ENCODE results near the gene PDGFB. TPM values are rescaled to one million over a fixed set of nuclear protein-coding genes. Genes with fewer than 3 reads are reported as not detected.

The PDGFB gene
- total RNA-seq, 2 experiments from 2014 or later = 3.8 to 3.9 TPM

GRCh38 chr22:39188809-39189208, 56.0 kb downstream of the PDGFB start:
- intact Hi-C loops (cut with micrococcal nuclease) = no loop called here
- H3K9me3 Mint-ChIP-seq = no peaks in the 10 kb centered on the region
- no peaks in the 10 kb centered on the region for H3K4me1 Mint-ChIP-seq (ENCODE audit: low read depth)
- H3K4me3 Mint-ChIP-seq = no peak overlapping the region
- no peak for DNase-seq
- CTCF ChIA-PET = interaction anchor here (1.0 kb wide), 1 partner anchor 126 kb away, joined by 3 read pairs; no protein-coding TSS in a partner anchor
- H3K27me3 Mint-ChIP-seq (ENCODE audit: low read depth) = no peaks in the 10 kb centered on the region
- H3K36me3 Mint-ChIP-seq (ENCODE audit: low read depth) = no peaks in the 10 kb centered on the region
- H3K27ac Mint-ChIP-seq = no peak overlapping the region

DNA sequence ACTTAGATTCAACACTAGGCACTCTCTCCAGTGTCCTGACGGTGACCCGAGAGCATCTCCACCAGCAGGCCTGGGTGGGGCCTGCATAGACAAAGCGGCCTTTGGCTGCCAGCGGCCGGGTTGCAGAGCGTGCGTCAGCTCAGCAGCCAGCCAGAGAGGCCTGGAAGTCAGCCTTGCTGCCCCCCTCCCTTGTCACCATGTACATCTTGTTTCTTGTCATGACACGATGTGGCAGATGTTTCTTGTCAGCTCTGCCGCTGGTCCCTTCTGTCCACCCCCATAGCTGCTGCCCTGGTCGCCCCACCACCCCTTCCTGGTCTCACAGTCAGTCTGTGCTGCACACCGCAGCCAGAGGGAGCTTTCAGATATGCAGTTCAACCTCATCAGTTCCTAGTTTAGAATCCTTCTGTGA, 59.2 kb downstream of the PDGFB start:
- no peaks in the 10 kb centered on the region for H3K4me1 Mint-ChIP-seq (ENCODE audit: low read depth)
- no peak overlapping the region for H3K27ac Mint-ChIP-seq
- DNase-seq = no peak
- no peak overlapping the region for H3K4me3 Mint-ChIP-seq
- CTCF ChIA-PET = interaction anchor here (1.4 kb wide), 1 partner anchor 15 kb away, joined by 3 read pairs; no protein-coding TSS in a partner anchor
- no peaks in the 10 kb centered on the region for H3K9me3 Mint-ChIP-seq
- no peaks in the 10 kb centered on the region for H3K27me3 Mint-ChIP-seq (ENCODE audit: low read depth)
- no peaks in the 10 kb centered on the region for H3K36me3 Mint-ChIP-seq (ENCODE audit: low read depth)
- intact Hi-C loops (cut with micrococcal nuclease) = no loop called here

DNA sequence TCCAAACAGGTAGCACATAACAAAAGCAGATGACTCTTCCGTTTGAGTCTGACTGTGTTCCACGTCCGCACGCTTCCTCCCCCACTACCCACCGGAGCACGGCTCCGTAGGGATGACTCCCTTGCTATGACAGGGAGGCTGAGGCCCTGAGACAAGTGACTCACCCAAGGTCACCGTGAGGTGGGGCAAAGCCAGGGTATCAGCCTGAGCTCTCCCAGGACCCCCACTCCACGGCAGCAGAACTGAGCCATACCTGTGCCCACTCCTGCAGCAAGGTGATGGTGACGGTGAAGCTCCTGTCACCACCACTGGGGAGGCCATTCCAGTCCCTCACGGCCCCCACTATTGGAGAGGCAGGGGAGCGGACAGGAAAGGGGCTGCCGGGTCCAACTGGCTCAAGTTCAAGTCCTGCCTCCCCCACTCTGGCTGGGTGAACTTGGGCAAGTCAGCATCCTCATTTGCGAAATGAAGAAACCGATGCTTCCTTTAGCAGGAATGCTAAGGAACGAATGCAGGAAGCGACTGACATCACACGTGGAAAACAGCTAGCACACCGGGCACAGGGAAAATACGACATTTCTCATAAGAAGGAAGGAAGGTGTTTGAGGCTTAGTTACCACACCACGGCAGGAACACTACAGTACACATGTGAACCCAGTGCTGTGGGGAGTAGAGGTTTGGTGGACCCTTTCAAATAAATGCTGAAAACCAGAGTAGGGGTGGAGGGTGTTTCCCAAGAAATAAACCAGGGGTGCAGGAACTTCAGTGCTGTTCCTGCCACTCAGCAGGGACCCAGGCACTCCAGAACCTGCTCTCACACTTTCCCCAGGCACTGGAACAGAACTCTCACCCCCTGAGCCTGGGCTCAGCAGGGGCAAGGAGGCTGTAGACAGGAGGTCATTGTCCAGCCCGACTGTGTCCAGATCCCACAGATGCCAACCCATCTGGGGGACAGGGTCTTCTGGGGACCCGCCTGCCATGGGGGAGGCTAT, 59.9 kb downstream of the PDGFB start:
- Mint-ChIP-seq H3K4me3 (no peak overlapping the region), H3K9me3 (no peaks in the 10 kb centered on the region), H3K36me3 (ENCODE audit: low read depth) (no peaks in the 10 kb centered on the region), H3K4me1 (ENCODE audit: low read depth) (no peaks in the 10 kb centered on the region), H3K27me3 (ENCODE audit: low read depth) (no peaks in the 10 kb centered on the region), H3K27ac (no peak overlapping the region)
- CTCF ChIA-PET = interaction anchor here (1.4 kb wide), 1 partner anchor 14 kb away, joined by 3 read pairs; no protein-coding TSS in a partner anchor
- no peak for DNase-seq
- intact Hi-C loops (cut with micrococcal nuclease) = no loop called here

GRCh38 chr22:39183991-39184585, 60.7 kb downstream of the PDGFB start:
- intact Hi-C loops (cut with micrococcal nuclease) = no loop called here
- Mint-ChIP-seq H3K27me3 (ENCODE audit: low read depth) (no peaks in the 10 kb centered on the region), H3K4me1 (ENCODE audit: low read depth) (no peaks in the 10 kb centered on the region), H3K36me3 (ENCODE audit: low read depth) (no peaks in the 10 kb centered on the region), H3K27ac (no peak overlapping the region), H3K4me3 (no peak overlapping the region), H3K9me3 (no peaks in the 10 kb centered on the region)
- CTCF ChIA-PET = no interaction called here
- DNase-seq = no peak

GRCh38 chr22:39182478-39183030, 62.2 kb downstream of the PDGFB start:
- Mint-ChIP-seq H3K36me3 (ENCODE audit: low read depth) (no peaks in the 10 kb centered on the region), H3K4me1 (ENCODE audit: low read depth) (no peaks in the 10 kb centered on the region), H3K9me3 (no peaks in the 10 kb centered on the region), H3K27me3 (ENCODE audit: low read depth) (no peaks in the 10 kb centered on the region), H3K27ac (no peak overlapping the region), H3K4me3 (no peak overlapping the region)
- CTCF ChIA-PET = no interaction called here
- intact Hi-C loops (cut with micrococcal nuclease) = no loop called here
- DNase-seq = no peak

DNA sequence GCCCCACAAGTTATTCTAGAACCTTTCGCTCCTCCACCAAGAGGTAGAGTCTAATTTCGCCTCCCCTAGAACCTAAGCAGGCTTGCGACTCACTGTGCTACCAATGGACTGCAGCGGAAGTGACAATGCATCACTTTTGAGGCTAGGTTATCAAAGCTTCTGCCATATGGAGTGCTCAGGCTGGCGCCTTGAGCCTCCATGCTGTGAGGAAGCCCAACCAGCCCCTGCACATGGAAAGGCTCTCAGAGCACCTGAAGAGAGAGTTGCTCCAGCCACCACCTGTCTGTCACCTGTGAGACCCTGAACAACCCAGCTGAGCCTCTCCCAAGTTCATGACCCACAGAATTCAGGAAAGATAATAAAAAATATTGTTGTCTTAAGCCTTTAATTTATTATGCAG, 63.0 kb downstream of the PDGFB start:
- H3K27ac Mint-ChIP-seq = no peak overlapping the region
- no peaks in the 10 kb centered on the region for H3K4me1 Mint-ChIP-seq (ENCODE audit: low read depth)
- no peak overlapping the region for H3K4me3 Mint-ChIP-seq
- CTCF ChIA-PET = no interaction called here
- no peaks in the 10 kb centered on the region for H3K9me3 Mint-ChIP-seq
- intact Hi-C loops (cut with micrococcal nuclease) = no loop called here
- no peak for DNase-seq
- no peaks in the 10 kb centered on the region for H3K36me3 Mint-ChIP-seq (ENCODE audit: low read depth)
- H3K27me3 Mint-ChIP-seq (ENCODE audit: low read depth) = no peaks in the 10 kb centered on the region

DNA sequence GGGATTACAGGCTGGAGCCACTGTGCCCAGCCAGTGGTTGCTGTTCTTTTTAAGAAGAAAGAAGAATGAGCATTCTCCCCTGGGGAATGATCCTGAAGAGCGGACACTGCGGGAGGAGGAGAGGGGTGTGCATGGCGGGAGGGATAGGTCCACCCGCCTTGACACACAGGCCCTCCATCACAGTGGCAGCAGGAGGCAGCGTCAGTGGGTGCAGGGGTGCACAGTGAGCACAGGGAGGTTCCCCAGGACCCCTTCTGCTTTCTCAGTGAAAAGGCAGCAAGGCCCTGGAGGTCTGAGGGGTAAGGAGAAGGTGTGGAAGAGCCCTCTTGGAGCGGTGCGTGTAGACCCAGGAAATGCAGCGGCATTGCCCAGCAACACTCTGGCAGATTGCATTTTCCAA, 63.4 kb downstream of the PDGFB start:
- H3K27me3 Mint-ChIP-seq (ENCODE audit: low read depth) = no peaks in the 10 kb centered on the region
- intact Hi-C loops (cut with micrococcal nuclease) = no loop called here
- no peaks in the 10 kb centered on the region for H3K9me3 Mint-ChIP-seq
- no peak for DNase-seq
- H3K27ac Mint-ChIP-seq = no peak overlapping the region
- CTCF ChIA-PET = no interaction called here
- no peak overlapping the region for H3K4me3 Mint-ChIP-seq
- H3K4me1 Mint-ChIP-seq (ENCODE audit: low read depth) = no peaks in the 10 kb centered on the region
- H3K36me3 Mint-ChIP-seq (ENCODE audit: low read depth) = no peaks in the 10 kb centered on the region

- no peaks in the 10 kb centered on the region for H3K9me3 Mint-ChIP-seq
- H3K27ac Mint-ChIP-seq = no peak overlapping the region
- H3K4me3 Mint-ChIP-seq = no peak overlapping the region
- no peaks in the 10 kb centered on the region for H3K27me3 Mint-ChIP-seq (ENCODE audit: low read depth)
- H3K36me3 Mint-ChIP-seq (ENCODE audit: low read depth) = no peaks in the 10 kb centered on the region
- CTCF ChIA-PET = interaction anchor here (1.3 to 1.9 kb wide), 2 partner anchors 127 to 130 kb away, joined by 4 to 6 read pairs; no protein-coding TSS in a partner anchor
- H3K4me1 Mint-ChIP-seq (ENCODE audit: low read depth) = peaks cover 4% of the 10 kb centered on the region
- intact Hi-C loops (cut with micrococcal nuclease) = no loop called here
- DNase-seq = no peak
Observed at GRCh38 chr22:39179841-39180335, 64.9 kb downstream of the PDGFB start.

DNA sequence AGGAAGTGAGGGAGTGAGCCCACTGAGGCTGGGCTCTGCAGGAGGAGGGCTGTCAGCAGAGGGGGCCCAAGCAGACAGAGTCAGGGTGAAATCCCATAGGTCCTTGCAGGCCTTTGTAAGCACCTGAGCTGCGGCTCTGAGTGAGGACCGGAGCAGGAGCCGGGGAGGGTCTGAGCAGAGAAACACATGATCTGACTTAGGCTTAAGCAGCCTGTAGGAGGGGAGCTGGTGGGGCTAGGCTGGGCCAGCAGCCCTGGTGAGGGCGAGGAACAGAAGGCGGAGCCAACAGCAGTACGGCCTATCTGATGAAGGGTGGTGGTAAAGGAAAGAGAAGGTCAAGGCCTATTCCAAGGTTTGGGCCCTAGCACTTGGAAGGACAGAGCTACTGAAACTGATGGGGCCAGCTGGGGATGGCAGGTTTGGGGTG, 65.4 kb downstream of the PDGFB start:
- CTCF ChIA-PET = interaction anchor here (0.6 to 1.9 kb wide), 3 partner anchors 127 to 320 kb away, joined by 3 to 6 read pairs (median 4); no protein-coding TSS in a partner anchor
- Mint-ChIP-seq H3K27ac (no peak overlapping the region), H3K9me3 (no peaks in the 10 kb centered on the region), H3K27me3 (ENCODE audit: low read depth) (no peaks in the 10 kb centered on the region), H3K4me1 (ENCODE audit: low read depth) (peaks cover 8% of the 10 kb centered on the region), H3K36me3 (ENCODE audit: low read depth) (no peaks in the 10 kb centered on the region), H3K4me3 (no peak overlapping the region)
- intact Hi-C loops (cut with micrococcal nuclease) = no loop called here
- DNase-seq = no peak

GRCh38 chr22:39178206-39179111, 66.3 kb downstream of the PDGFB start:
- no peaks in the 10 kb centered on the region for H3K9me3 Mint-ChIP-seq
- no peak overlapping the region for H3K4me3 Mint-ChIP-seq
- CTCF ChIA-PET = interaction anchor here (0.6 to 1.9 kb wide), 4 partner anchors 11 to 321 kb away, joined by 3 to 6 read pairs (median 4); no protein-coding TSS in a partner anchor
- H3K4me1 Mint-ChIP-seq (ENCODE audit: low read depth) = peaks cover 18% of the 10 kb centered on the region
- H3K27me3 Mint-ChIP-seq (ENCODE audit: low read depth) = no peaks in the 10 kb centered on the region
- intact Hi-C loops (cut with micrococcal nuclease) = no loop called here
- DNase-seq = no peak
- no peaks in the 10 kb centered on the region for H3K36me3 Mint-ChIP-seq (ENCODE audit: low read depth)
- H3K27ac Mint-ChIP-seq = no peak overlapping the region

- CTCF ChIA-PET = no interaction called here
- no peak overlapping the region for H3K27ac Mint-ChIP-seq
- peaks cover 24% of the 10 kb centered on the region for H3K4me1 Mint-ChIP-seq (ENCODE audit: low read depth)
- intact Hi-C loops (cut with micrococcal nuclease) = no loop called here
- no peak overlapping the region for H3K4me3 Mint-ChIP-seq
- H3K9me3 Mint-ChIP-seq = no peaks in the 10 kb centered on the region
- no peak for DNase-seq
- no peaks in the 10 kb centered on the region for H3K27me3 Mint-ChIP-seq (ENCODE audit: low read depth)
- no peaks in the 10 kb centered on the region for H3K36me3 Mint-ChIP-seq (ENCODE audit: low read depth)
Observed at GRCh38 chr22:39177791-39178190, 67.0 kb downstream of the PDGFB start.

DNA sequence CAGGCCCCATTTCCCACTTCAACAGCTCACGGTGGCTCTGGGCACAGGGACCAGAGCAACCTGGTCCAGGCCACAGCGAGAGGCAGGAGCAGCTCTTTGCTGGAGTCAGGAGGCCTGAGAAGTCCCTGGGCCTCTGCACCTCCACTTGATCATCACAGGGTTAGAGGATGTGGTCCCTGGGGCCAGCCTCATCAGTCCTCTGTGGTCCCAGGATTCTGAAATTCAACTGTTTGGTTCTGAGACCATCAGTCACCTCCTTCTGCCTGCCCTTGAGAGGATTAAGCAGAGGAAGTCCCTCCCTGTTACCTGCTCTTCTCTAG, 67.4 kb downstream of the PDGFB start:
- H3K4me1 Mint-ChIP-seq (ENCODE audit: low read depth) = peaks cover 25% of the 10 kb centered on the region
- H3K9me3 Mint-ChIP-seq = no peaks in the 10 kb centered on the region
- H3K27ac Mint-ChIP-seq = no peak overlapping the region
- no peak for DNase-seq
- H3K27me3 Mint-ChIP-seq (ENCODE audit: low read depth) = no peaks in the 10 kb centered on the region
- intact Hi-C loops (cut with micrococcal nuclease) = no loop called here
- H3K36me3 Mint-ChIP-seq (ENCODE audit: low read depth) = no peaks in the 10 kb centered on the region
- CTCF ChIA-PET = no interaction called here
- no peak overlapping the region for H3K4me3 Mint-ChIP-seq
